EL (cell line): ENCODE data around the gene LGALS4.
"Not testable (repeated sequence)": the region's sequence is repeated elsewhere in the genome, so short reads cannot be mapped to it uniquely, and the experiment has no call there.

ENCODE experiments used
- DNase-seq: peaks from one replicate; pipeline ENCODE4 v3.0.0-alpha.2; 2016

Gene LGALS4, protein sequence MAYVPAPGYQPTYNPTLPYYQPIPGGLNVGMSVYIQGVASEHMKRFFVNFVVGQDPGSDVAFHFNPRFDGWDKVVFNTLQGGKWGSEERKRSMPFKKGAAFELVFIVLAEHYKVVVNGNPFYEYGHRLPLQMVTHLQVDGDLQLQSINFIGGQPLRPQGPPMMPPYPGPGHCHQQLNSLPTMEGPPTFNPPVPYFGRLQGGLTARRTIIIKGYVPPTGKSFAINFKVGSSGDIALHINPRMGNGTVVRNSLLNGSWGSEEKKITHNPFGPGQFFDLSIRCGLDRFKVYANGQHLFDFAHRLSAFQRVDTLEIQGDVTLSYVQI

DNA sequence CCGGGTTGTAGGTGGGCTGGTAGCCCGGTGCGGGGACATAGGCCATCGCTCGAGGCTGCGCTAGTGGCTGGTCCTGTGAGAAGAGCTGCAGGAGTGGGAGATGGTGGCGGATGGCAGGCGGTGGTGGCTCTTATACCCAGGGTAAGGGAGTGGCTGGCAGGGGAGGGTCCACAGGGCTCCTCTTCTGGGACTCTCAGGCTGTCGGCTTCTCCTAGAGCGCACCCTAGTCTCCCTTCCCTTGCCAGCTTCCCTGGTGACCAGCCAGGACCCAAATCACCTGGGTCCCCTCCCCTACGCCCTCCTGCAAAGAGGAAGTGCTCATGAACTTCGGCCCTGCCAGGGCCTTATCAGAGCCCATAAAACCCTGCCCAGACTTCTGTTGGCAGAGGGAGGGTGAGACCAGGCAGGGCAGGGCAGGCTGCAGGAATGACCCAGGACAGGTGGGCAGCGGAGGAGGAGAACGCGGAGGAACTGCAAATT is at the start of gene LGALS4:
TSS of gene LGALS4 (minus strand) at position 105 of the 480 bp plus-strand sequence. CDS start at position 46, 59 bp downstream.
- DNase-seq, result no peak

GRCh38 chr19:38861368-38861767 is 48.6 kb upstream of the LGALS4 start:
- no peak for DNase-seq

DNA sequence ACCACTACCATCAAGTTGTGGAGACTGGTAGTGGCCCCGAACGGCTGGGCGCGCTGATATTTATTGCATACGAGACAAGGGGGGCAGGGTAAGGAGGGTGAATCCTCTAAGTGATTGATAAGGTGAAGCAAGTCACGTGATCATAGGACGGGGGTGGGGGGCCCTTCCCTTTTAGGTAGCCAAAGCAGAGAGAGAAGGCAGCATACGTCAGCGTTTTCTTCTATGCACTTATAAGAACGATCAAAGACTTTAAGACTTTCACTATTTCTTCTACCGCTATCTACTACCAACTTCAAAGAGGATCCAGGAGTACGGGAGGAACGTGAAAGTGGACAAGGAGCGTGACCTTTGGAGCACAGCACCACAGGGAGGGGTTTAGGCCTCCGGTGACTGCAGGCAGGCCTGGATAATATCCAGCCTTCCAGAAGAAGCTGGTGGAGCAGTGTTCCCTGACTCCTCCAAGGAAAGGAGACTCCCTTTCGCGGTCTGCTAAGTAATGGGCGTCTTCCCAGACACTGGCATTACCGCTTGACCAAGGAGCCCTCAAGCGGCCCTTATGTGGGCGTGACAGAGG is 47.0 kb upstream of the LGALS4 start:
- not testable (repeated sequence) for DNase-seq

DNA sequence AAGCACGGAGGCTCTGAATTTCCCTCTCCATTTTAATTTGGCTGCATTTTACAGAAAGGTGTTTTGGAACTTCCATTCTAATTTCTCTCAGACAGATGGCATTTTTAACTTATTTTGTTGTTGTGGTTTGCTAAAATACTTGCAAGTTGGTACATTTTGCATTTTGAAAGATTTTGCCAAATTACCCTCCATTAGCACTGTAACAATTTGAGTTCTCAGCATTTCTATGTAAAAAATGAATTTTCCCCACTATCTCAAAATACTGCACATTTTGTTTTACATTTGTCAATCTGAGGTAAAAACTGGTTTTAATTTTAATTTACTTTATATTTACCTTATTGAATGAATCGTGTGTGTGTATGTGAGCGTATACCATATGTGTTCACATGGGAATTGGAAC is 44.1 kb upstream of the LGALS4 start:
- no peak for DNase-seq

DNA sequence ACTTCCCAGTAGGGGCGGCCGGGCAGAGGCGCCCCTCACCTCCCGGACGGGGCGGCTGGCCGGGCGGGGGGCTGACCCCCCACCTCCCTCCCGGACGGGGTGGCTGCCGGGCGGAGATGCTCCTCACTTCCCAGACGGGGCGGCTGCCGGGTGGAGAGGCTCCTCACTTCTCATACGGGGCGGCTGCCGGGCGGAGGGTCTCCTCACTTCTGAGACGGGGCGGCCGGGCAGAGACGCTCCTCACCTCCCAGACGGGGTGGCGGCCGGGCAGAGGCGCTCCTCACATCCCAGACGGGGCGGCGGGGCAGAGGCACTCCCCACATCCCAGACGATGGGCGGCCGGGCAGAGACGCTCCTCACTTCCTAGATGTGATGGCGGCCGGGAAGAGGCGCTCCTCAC is 43.0 kb upstream of the LGALS4 start:
- not testable (repeated sequence) for DNase-seq

DNA sequence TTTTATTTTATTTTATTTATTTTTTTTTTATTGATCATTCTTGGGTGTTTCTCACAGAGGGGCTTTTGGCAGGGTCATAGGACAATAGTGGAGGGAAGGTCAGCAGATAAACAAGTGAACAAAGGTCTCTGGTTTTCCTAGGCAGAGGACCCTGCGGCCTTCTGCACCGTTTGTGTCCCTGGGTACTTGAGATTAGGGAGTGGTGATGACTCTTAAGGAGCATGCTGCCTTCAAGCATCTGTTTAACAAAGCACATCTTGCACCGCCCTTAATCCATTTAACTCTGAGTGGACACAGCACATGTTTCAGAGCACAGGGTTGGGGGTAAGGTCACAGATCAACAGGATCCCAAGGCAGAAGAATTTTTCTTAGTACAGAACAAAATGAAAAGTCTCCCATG is 42.2 kb upstream of the LGALS4 start:
- DNase-seq, result not testable (repeated sequence)

GRCh38 chr19:38853214-38853613 is 40.5 kb upstream of the LGALS4 start:
- DNase-seq, result no peak

GRCh38 chr19:38852231-38853044 is 39.7 kb upstream of the LGALS4 start:
- DNase-seq, result peak; percentile 81

DNA sequence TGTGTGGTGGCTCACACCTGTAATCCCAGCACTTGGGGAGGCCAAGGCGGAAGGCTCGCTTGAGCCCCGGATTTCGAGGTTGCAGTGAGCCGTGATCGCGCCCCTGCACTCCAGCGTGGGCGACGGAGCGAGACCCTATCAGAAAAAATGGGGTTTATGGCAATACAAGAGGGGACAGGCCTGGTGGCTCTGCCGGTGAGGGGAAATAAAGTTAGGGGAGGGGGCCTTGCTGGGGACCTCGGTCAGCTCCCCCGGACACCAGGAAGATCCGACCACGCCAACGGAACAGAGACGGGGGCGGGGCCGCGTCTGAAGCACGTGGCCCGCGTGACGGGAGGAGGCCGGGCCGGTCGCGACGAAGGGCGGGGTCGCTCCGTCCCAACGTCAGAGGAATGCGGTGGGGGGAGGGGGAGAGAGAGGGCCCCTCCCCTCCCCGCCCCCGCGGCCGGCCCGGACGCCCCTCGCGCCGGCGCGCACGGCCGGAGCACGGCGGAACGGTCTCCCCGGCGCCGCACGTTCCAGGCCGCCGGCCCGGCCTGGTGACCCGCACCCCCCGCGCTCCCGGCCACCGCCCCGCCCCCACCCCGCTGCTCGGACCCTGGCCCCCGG is 39.0 kb upstream of the LGALS4 start:
- DNase-seq, result peak; percentile 91

- no peak for DNase-seq
Measured at GRCh38 chr19:38850976-38851621, 38.4 kb upstream of the LGALS4 start.

GRCh38 chr19:38850436-38850975 is 37.8 kb upstream of the LGALS4 start:
- DNase-seq, result no peak

GRCh38 chr19:38849860-38850435 is 37.2 kb upstream of the LGALS4 start, which contains the start of gene HNRNPL:
Gene HNRNPL (minus strand): TSS chr19:38849986. CDS start chr19:38849966, 20 bp downstream.
- DNase-seq, result peak; percentile 100

DNA sequence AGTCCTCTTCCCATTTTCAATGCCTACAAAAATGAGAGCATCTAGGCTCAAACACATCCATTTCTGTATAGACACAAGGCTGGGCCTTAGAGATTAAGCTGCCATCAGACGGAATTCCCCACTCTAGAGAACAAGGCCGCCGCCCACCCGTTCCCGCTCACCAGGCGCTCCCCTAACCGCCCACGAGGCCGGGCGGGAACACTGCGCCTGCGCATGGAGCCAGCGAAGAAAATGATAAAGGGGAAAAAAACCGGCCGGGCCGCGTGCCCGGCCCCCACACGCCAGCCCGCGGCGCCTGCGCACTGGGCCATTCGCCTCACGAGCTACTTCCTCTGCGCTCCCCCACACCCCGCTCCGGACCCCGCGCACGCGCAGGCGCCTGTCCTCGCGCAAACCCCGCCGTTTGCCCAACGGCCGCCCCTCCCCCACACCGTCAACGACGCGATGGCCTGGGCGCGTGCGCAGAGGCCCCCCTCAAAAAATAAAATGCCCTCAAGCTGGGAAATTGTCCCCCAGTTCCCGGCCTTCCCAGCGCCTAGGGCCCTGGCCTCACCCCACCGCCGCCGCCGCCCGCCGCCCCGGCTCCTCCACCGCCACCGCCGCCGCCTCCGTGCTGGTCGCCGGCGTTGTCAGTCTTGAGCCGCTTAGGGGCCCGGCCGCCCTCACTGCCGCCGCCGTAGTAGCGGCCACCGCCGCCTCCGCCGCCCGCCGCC is 36.6 kb upstream of the LGALS4 start:
- DNase-seq, result peak; percentile 96

DNA sequence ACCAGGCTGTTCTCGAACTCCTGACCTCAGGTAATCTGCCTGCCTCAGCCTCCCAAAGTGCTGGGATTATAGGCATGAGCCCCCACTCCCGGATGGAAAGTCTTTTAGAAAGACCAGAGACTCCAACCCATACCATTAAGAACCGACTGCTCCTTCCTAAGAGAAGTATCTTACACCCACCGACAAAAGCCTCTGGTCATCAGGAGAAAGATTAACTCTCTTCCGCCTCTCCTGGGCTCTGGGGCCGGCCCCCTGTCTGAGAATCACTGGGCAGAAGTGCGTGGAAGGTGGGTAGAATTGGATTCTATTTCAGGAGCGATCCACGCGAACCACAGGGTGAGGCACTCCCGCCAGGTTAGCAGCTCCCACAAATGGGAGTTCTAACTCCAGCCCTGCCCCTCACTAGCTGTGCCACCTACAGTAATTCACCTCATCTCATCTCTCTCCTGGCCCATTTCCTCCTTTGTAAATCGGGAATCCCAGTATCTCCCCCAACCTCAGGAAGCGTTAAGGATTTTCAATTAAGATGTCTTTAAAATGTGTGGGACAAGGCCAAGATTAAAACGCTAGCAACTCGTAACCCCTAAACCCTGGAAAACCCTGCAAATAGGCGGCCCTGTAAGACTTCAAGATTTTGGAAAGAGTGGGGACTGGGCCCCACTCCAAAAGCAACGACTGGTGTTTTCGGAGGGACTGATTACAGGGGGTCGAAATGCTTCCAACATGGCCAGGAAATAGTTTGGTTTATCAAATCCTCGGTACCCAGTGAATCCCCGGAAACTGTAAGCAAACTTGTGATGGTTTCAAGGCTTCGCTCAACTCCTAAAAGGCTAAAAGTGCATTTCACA is 35.8 kb upstream of the LGALS4 start:
- no peak for DNase-seq

- DNase-seq, result no peak
Measured at GRCh38 chr19:38846097-38846496, 33.4 kb upstream of the LGALS4 start.

DNA sequence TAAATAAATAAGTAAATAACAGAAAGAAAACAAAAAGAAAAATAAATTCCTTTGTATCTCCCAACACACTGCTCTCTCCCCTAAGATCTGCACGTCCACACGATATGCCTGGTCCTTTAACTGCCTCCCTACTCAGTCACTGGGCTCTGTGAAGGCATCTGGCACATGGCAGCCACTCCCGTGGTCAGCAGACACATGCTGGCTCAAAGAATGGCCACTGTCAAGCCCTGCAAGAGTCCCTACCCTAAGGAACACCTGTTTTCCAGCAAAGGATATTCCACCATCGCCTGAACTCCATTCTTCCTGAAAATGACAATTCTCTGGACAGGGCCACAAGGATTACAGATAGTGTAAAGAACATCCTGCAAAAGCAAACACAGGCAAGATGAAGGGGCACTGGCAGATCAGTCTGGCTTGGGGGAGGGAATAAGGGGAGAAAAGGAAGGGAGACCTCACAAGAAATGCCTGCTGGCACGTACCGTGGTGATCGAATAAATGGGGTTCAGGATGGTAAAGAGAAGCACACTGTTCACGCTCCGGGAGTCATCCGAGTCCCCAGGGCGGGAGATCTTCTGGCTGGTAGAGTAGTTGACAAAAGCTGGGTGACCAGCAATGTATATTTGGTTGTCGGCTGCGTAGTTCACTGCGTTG is 32.8 kb upstream of the LGALS4 start:
- DNase-seq, result no peak

- DNase-seq, result no peak
Measured at GRCh38 chr19:38844093-38844686, 31.4 kb upstream of the LGALS4 start.

DNA sequence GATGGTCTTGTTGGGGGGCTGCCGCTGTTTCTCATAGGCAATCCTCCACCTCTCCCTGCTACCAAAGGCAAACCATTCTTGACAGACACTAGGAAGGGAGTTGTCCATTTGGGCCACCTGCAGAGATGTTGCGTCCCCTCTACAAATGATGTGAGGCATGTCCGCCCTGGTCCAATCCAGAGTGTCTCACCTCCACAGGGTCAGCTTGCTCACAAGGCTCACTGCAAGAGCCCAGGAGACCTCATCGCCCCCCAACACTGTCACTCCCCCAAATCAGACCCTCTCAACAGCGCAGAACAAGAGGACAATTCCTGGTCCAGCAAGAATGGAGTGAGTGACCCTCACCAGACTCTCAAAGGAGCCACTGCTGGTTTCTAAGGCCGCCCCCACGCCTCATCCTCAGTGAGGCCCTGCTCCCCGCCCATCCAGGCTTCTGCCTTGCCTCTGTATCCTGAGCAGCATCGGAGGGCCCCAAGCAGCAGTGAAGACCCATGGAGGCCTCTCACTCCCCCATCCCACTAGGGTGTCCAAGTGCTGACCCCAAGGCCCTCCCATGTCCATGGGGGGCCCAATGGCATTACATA is 30.5 kb upstream of the LGALS4 start:
- no peak for DNase-seq
